Caco-2 (cell line): ENCODE results near the gene HMCN2. TPM values are rescaled to one million over a fixed set of nuclear protein-coding genes. Genes with fewer than 3 reads are reported as not detected.

Source experiments
- BruUV-seq: library from RNA; stranded (reverse); fragments of 400-500 nt; replicated peaks from 2 replicates; lab custom pipeline; 2021; lab: Mats Ljungman, UMichigan
- CTCF ChIA-PET: fragments of 300-600 bp; sonication (Branson Sonifier 250); formaldehyde crosslinking; loops from one replicate; lab custom pipeline; 2022; ENCODE audit warnings: antibody characterized with exemption; lab: Charles Lee
- POLR2A ChIA-PET: fragments of 300-600 bp; sonication (Branson Sonifier 250); formaldehyde crosslinking; loops from one replicate; lab custom pipeline; 2022; ENCODE audit warnings: antibody characterized with exemption; lab: Charles Lee
- DNase-seq, 2 experiments: peaks; one replicate each; pipeline versions ENCODE4 v3.0.0 to v3.0.0-alpha.2; 2020 to 2022
- H3K27me3 ChIP-seq: replicated peaks from 2 replicates; pipeline ENCODE4 v1.6.0; 2011; ENCODE audit warnings: low read length; ENCODE audit not compliant: control insufficient read depth, insufficient read depth
- H3K36me3 ChIP-seq: 2 replicates; pipeline ENCODE4 v1.5.1; 2011; ENCODE audit warnings: low read length; ENCODE audit not compliant: control insufficient read depth, insufficient read depth
- H3K4me1 ChIP-seq: fragments of 250-450 bp; sonication (Bioruptor Pico); 2 replicates; pipeline ENCODE4 v1.5.1; 2020; ENCODE audit warnings: mild to moderate bottlenecking
- H3K4me3 ChIP-seq: 2 replicates; pipeline ENCODE4 v1.5.1; 2011; ENCODE audit warnings: low read depth, mild to moderate bottlenecking, control low read depth, low read length
- H3K9me3 ChIP-seq: fragments of 250-450 bp; sonication (Bioruptor Pico); 2 replicates; pipeline ENCODE4 v1.5.1; 2020; ENCODE audit warnings: mild to moderate bottlenecking, moderate library complexity
- H3K27ac Mint-ChIP-seq: one replicate; pipeline ENCODE4 v1.8.0; 2022; ENCODE audit warnings: mixed read lengths; ENCODE audit not compliant: unreplicated experiment
- H3K27me3 Mint-ChIP-seq: one replicate; pipeline ENCODE4 v1.8.0; 2022; ENCODE audit warnings: mixed read lengths; ENCODE audit not compliant: insufficient read depth, unreplicated experiment
- H3K36me3 Mint-ChIP-seq: one replicate; pipeline ENCODE4 v1.8.0; 2022; ENCODE audit warnings: mild to moderate bottlenecking, mixed read lengths; ENCODE audit not compliant: insufficient read depth, unreplicated experiment
- H3K4me1 Mint-ChIP-seq: one replicate; pipeline ENCODE4 v1.8.0; 2022; ENCODE audit warnings: low read depth, mixed read lengths; ENCODE audit not compliant: unreplicated experiment
- H3K4me3 Mint-ChIP-seq: one replicate; pipeline ENCODE4 v1.8.0; 2022; ENCODE audit warnings: mild to moderate bottlenecking, moderate library complexity, mixed read lengths; ENCODE audit not compliant: unreplicated experiment
- H3K9me3 Mint-ChIP-seq: one replicate; pipeline ENCODE4 v1.8.0; 2022; ENCODE audit warnings: mixed read lengths; ENCODE audit not compliant: unreplicated experiment
- CTCF ChIP-seq, 2 experiments: fragments of 200-600 bp in 1 of 2; IDR thresholded peaks; 1 replicate in 1 of 2; 2 replicates in 1 of 2; pipeline versions ENCODE4 v1.5.1 to v1.8.0; 2011 to 2022; ENCODE audit warnings: antibody characterized with exemption in 1 of 2, control low read depth in 1 of 2, inconsistent platforms in 1 of 2, low read depth in 1 of 2, low read length in 1 of 2, mild to moderate bottlenecking in 1 of 2, moderate library complexity in 1 of 2; ENCODE audit not compliant: insufficient read depth in 1 of 2, severe bottlenecking in 1 of 2, unreplicated experiment in 1 of 2
- intact Hi-C: fragments of 100-400 bp; cut with micrococcal nuclease; formaldehyde crosslinking; loops from one replicate; pipeline ENCODE4 v1.10.0; 2022; ENCODE audit not compliant: unreplicated experiment
- total RNA-seq: library from RNA; stranded (reverse); gene quantifications from 2 replicates; pipeline ENCODE4 v1.2.3, GENCODE V29; 2022

HMCN2 gene
- total RNA-seq, 1 experiment from 2014 or later, result 0.41 TPM

DNA sequence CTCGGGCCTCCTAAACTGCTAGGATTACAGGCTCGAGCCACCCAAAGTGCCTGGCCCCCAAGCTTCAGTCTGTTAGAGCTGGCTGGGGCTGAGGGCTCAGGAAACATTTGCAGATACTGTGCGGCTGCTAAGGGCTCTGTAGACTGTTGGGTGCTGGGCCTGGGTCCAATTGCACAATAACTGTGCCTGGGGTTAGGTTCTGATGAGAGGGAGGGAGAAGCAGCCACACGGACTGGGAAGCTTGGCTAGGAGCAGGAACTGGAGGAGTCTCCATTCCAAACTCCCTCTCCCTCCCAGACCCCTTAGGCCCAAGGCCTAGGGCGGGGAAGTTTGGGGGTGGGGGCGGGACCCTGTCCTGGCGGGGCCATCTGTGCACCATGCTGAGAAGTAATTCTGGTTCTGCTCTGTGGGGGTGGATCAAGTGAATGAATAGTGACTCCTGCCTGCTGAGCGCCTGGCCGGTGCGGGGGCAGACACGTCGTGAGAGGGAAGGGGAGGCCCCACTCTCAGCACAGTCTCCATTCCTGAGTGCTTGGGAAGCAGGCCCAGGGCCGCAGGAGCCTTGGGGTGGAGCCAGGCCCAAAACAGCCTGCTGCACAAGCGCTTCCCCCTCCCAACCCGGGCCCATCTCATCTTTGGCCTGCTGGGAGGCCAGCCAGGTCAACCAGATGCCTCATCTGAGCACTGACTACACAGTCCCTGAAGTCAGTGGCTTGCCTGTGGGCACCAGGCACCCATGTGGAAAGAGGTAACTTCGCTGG, 180.7 kb downstream of the HMCN2 start:
- TF ChIP-seq CTCF (IDR thresholded peaks at IDR 0.05; ENCODE audit: insufficient read depth in 1 of 2, low read depth in 1 of 2, low read length in 1 of 2, severe bottlenecking in 1 of 2, unreplicated experiment in 1 of 2), result no peak
- no TSS peak for BruUV-seq
- POLR2A ChIA-PET, result interaction anchor here (0.6 to 0.8 kb wide), 2 partner anchors 10 to 75 kb away, joined by 4 read pairs; no protein-coding TSS in a partner anchor
- H3K27me3 Mint-ChIP-seq, result no peaks in the 10 kb centered on the region
- peak; percentile 26 to 66 for DNase-seq
- CTCF ChIA-PET, result interaction anchor here (0.6 to 1.4 kb wide), 2 partner anchors 14 to 70 kb away, joined by 3 to 7 read pairs; no protein-coding TSS in a partner anchor
- peaks cover 12% of the 10 kb centered on the region for H3K9me3 Mint-ChIP-seq
- H3K4me1 Mint-ChIP-seq, result peaks cover 27% of the 10 kb centered on the region
- peak overlapping the region; percentile 55 for H3K27ac Mint-ChIP-seq
- Histone ChIP-seq H3K4me1 (peaks cover 45% of the 10 kb centered on the region), H3K36me3 (no peaks in the 10 kb centered on the region), H3K9me3 (no peaks in the 10 kb centered on the region; the same call in 1 of the 2 replicates), H3K27me3 (no peaks in the 10 kb centered on the region), H3K4me3 (no peak overlapping the region; the same call in 1 of the 2 replicates)
- intact Hi-C loops, result no loop called here
- H3K36me3 Mint-ChIP-seq, result peaks cover 5% of the 10 kb centered on the region
- peak overlapping the region; percentile 76 for H3K4me3 Mint-ChIP-seq

- Mint-ChIP-seq H3K27me3 (no peaks in the 10 kb centered on the region), H3K4me3 (peak overlapping the region; percentile 76), H3K9me3 (peaks cover 2% of the 10 kb centered on the region), H3K27ac (peak overlapping the region; percentile 64), H3K36me3 (peaks cover 5% of the 10 kb centered on the region), H3K4me1 (peaks cover 27% of the 10 kb centered on the region)
- peaks cover 52% of the 10 kb centered on the region for H3K4me1 ChIP-seq
- no peaks in the 10 kb centered on the region for H3K36me3 ChIP-seq
- no peaks in the 10 kb centered on the region for H3K27me3 ChIP-seq
- no peak for DNase-seq
- ChIA-PET POLR2A (interaction anchor here (0.8 kb wide), 1 partner anchor 11 kb away, joined by 4 read pairs; no protein-coding TSS in a partner anchor), CTCF (no interaction called here)
- H3K9me3 ChIP-seq, result no peaks in the 10 kb centered on the region
- H3K4me3 ChIP-seq, result no peak overlapping the region
- TF ChIP-seq CTCF (IDR thresholded peaks at IDR 0.05; ENCODE audit: insufficient read depth in 1 of 2, low read depth in 1 of 2, low read length in 1 of 2, severe bottlenecking in 1 of 2, unreplicated experiment in 1 of 2), result no peak
- intact Hi-C loops, result no loop called here
- no TSS peak for BruUV-seq
Measured at GRCh38 chr9:130447193-130447816, 181.7 kb downstream of the HMCN2 start.

- BruUV-seq, result no TSS peak
- Mint-ChIP-seq H3K27me3 (no peaks in the 10 kb centered on the region), H3K4me1 (peaks cover 27% of the 10 kb centered on the region), H3K4me3 (no peak overlapping the region), H3K36me3 (peaks cover 5% of the 10 kb centered on the region), H3K9me3 (no peaks in the 10 kb centered on the region), H3K27ac (peak overlapping the region; percentile 64)
- ChIA-PET POLR2A (no interaction called here), CTCF (no interaction called here)
- H3K4me1 ChIP-seq, result peaks cover 52% of the 10 kb centered on the region
- H3K36me3 ChIP-seq, result no peaks in the 10 kb centered on the region
- DNase-seq, result peak; percentile 60 to 62
- intact Hi-C loops, result no loop called here
- no peak overlapping the region for H3K4me3 ChIP-seq
- no peaks in the 10 kb centered on the region for H3K27me3 ChIP-seq
- no peak for TF ChIP-seq CTCF (IDR thresholded peaks at IDR 0.05; ENCODE audit: insufficient read depth in 1 of 2, low read depth in 1 of 2, low read length in 1 of 2, severe bottlenecking in 1 of 2, unreplicated experiment in 1 of 2)
- H3K9me3 ChIP-seq, result no peaks in the 10 kb centered on the region
Measured at GRCh38 chr9:130448035-130448624, 182.6 kb downstream of the HMCN2 start.
